GM19372 (cell line): Measurements from ENCODE around the gene PES1.
"Not testable (repeated sequence)": the region's sequence is repeated elsewhere in the genome, so short reads cannot be mapped to it uniquely, and the experiment has no call there.

Experiments used
- ATAC-seq: cut with Tn5 transposase; IDR thresholded peaks from one replicate; pipeline ENCODE4 v1.9.1; 2021; ENCODE audit warnings: mild to moderate bottlenecking, low read depth, moderate library complexity; ENCODE audit not compliant: unreplicated experiment

Gene PES1

GRCh38 chr22:30591588-30592359 lies at the start of gene PES1:
Gene PES1 (minus strand): TSS chr22:30591910. CDS start chr22:30591833, 77 bp downstream.
- peak; percentile 98 for ATAC-seq

- no peak for ATAC-seq
Observed at GRCh38 chr22:30640839-30641430, 49.2 kb upstream of the PES1 start.

- ATAC-seq: no peak
Observed at GRCh38 chr22:30640361-30640760, 48.7 kb upstream of the PES1 start.

- no peak for ATAC-seq
Observed at GRCh38 chr22:30637701-30638114, 46.0 kb upstream of the PES1 start.

- ATAC-seq: no peak
Observed at GRCh38 chr22:30636226-30637077, 44.7 kb upstream of the PES1 start.

GRCh38 chr22:30635273-30636225 lies 43.8 kb upstream of the PES1 start, which contains the start of gene SLC35E4:
Gene SLC35E4 (plus strand): TSS chr22:30635781. CDS start chr22:30636451, 670 bp downstream.
- ATAC-seq: peak; percentile 72

GRCh38 chr22:30634471-30635233 lies 42.9 kb upstream of the PES1 start:
- no peak for ATAC-seq

- ATAC-seq: not testable (repeated sequence)
Observed at GRCh38 chr22:30631469-30631868, 39.8 kb upstream of the PES1 start.

GRCh38 chr22:30628491-30628890 lies 36.8 kb upstream of the PES1 start:
- ATAC-seq: no peak

GRCh38 chr22:30627471-30627870 lies 35.8 kb upstream of the PES1 start:
- ATAC-seq: no peak

- no peak for ATAC-seq
Observed at GRCh38 chr22:30626413-30626812, 34.7 kb upstream of the PES1 start.

GRCh38 chr22:30619909-30620308 lies 28.2 kb upstream of the PES1 start:
- ATAC-seq: not testable (repeated sequence)

- no peak for ATAC-seq
Observed at GRCh38 chr22:30617819-30618218, 26.1 kb upstream of the PES1 start.

GRCh38 chr22:30615543-30615954 lies 23.8 kb upstream of the PES1 start:
- ATAC-seq: no peak

GRCh38 chr22:30614879-30615278 lies 23.2 kb upstream of the PES1 start:
- ATAC-seq: no peak

- ATAC-seq: no peak
Observed at GRCh38 chr22:30614268-30614667, 22.6 kb upstream of the PES1 start.

GRCh38 chr22:30612789-30613188 lies 21.1 kb upstream of the PES1 start:
- no peak for ATAC-seq

GRCh38 chr22:30611197-30611596 lies 19.5 kb upstream of the PES1 start:
- ATAC-seq: no peak

GRCh38 chr22:30610299-30610698 lies 18.6 kb upstream of the PES1 start:
- ATAC-seq: no peak
